Activated effector memory CD4-positive, alpha-beta T cell treated with anti-CD3 and anti-CD28 coated beads, Interleukin-2, amount 50 U/mL, for 16 hours (primary cell): ENCODE data around the gene TCF7L1.
"Not testable (repeated sequence)": the region's sequence is repeated elsewhere in the genome, so short reads cannot be mapped to it uniquely, and the experiment has no call there.

Experiments used
- DNase-seq: peaks from one replicate; pipeline ENCODE4 v3.0.0-alpha.2; 2020

TCF7L1 gene

GRCh38 chr2:85132834-85133637 lies at the start of gene TCF7L1:
TCF7L1 (plus strand) TSS chr2:85133392; CDS start chr2:85133685, 293 bp downstream.
- peak; percentile 65 for DNase-seq

GRCh38 chr2:85085563-85085962 lies 47.6 kb upstream of the TCF7L1 start:
- no peak for DNase-seq

- DNase-seq, result no peak
Observed at GRCh38 chr2:85087541-85087940, 45.7 kb upstream of the TCF7L1 start.

GRCh38 chr2:85088921-85089320 lies 44.3 kb upstream of the TCF7L1 start:
- DNase-seq, result no peak

GRCh38 chr2:85089585-85089984 lies 43.6 kb upstream of the TCF7L1 start:
- DNase-seq, result no peak

- no peak for DNase-seq
Observed at GRCh38 chr2:85091838-85092237, 41.4 kb upstream of the TCF7L1 start.

GRCh38 chr2:85095094-85095493 lies 38.1 kb upstream of the TCF7L1 start:
- DNase-seq, result no peak

- DNase-seq, result no peak
Observed at GRCh38 chr2:85096616-85097015, 36.6 kb upstream of the TCF7L1 start.

- no peak for DNase-seq
Observed at GRCh38 chr2:85104228-85104627, 29.0 kb upstream of the TCF7L1 start.

- DNase-seq, result no peak
Observed at GRCh38 chr2:85106489-85107180, 26.6 kb upstream of the TCF7L1 start.

GRCh38 chr2:85110991-85111560 lies 22.1 kb upstream of the TCF7L1 start:
- DNase-seq, result no peak

GRCh38 chr2:85111819-85112281 lies 21.3 kb upstream of the TCF7L1 start:
- DNase-seq, result no peak

GRCh38 chr2:85112906-85113625 lies 20.1 kb upstream of the TCF7L1 start:
- DNase-seq, result no peak

- DNase-seq, result no peak
Observed at GRCh38 chr2:85114586-85115330, 18.4 kb upstream of the TCF7L1 start.

- DNase-seq, result no peak
Observed at GRCh38 chr2:85116207-85116606, 17.0 kb upstream of the TCF7L1 start.

GRCh38 chr2:85119900-85120299 lies 13.3 kb upstream of the TCF7L1 start:
- DNase-seq, result no peak

GRCh38 chr2:85120363-85120762 lies 12.8 kb upstream of the TCF7L1 start:
- no peak for DNase-seq

GRCh38 chr2:85126462-85126861 lies 6.7 kb upstream of the TCF7L1 start:
- DNase-seq, result not testable (repeated sequence)

GRCh38 chr2:85129861-85130260 lies 3.3 kb upstream of the TCF7L1 start:
- no peak for DNase-seq

GRCh38 chr2:85130407-85130806 lies 2.8 kb upstream of the TCF7L1 start:
- DNase-seq, result no peak

GRCh38 chr2:85131116-85131515 lies 2.1 kb upstream of the TCF7L1 start:
- DNase-seq, result no peak

GRCh38 chr2:85132397-85132796 lies 795 bp upstream of the TCF7L1 start:
- DNase-seq, result no peak
